Measurements from ENCODE around the gene MRPL50.

The MRPL50 gene

DNA sequence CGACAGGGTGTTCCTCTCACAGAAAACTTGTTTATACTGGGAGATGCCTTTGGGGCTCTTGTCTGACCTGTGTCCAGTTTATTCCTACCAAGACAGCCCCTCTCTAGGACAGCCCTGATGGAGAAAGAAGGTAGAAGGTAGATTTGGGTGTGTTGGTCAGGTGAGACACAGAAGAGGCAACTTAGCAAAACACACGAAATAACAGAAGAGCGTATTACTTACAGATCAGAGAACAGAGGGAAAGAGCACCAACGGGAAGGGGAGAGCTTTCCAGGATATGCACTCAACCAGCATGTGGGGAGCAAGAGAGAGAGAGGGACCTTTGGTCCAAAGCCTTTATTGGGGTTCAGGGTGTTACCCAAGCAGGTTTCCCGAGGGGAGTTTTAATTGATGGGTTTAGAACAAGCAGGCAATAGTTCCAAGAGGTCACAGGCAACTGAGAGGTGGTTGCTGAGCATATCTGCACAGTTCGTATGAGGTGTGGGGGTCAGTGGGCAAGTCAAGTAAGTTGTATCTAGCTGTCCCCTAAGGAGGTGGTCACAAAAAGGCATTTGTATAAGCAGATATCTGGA lies 45.4 kb downstream of the MRPL50 start:
- TF ChIP-seq, protein P1, sequence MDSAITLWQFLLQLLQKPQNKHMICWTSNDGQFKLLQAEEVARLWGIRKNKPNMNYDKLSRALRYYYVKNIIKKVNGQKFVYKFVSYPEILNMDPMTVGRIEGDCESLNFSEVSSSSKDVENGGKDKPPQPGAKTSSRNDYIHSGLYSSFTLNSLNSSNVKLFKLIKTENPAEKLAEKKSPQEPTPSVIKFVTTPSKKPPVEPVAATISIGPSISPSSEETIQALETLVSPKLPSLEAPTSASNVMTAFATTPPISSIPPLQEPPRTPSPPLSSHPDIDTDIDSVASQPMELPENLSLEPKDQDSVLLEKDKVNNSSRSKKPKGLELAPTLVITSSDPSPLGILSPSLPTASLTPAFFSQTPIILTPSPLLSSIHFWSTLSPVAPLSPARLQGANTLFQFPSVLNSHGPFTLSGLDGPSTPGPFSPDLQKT (IDR thresholded peaks at IDR 0.05; ENCODE audit: borderline replicate concordance, low read depth, low read length), result no peak
- TF ChIP-seq, protein P2, sequence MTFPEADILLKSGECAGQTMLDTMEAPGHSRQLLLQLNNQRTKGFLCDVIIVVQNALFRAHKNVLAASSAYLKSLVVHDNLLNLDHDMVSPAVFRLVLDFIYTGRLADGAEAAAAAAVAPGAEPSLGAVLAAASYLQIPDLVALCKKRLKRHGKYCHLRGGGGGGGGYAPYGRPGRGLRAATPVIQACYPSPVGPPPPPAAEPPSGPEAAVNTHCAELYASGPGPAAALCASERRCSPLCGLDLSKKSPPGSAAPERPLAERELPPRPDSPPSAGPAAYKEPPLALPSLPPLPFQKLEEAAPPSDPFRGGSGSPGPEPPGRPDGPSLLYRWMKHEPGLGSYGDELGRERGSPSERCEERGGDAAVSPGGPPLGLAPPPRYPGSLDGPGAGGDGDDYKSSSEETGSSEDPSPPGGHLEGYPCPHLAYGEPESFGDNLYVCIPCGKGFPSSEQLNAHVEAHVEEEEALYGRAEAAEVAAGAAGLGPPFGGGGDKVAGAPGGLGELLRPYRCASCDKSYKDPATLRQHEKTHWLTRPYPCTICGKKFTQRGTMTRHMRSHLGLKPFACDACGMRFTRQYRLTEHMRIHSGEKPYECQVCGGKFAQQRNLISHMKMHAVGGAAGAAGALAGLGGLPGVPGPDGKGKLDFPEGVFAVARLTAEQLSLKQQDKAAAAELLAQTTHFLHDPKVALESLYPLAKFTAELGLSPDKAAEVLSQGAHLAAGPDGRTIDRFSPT (tag by site-specific recombination; IDR thresholded peaks at IDR 0.05), result no peak
- TF ChIP-seq ZNF335 (tag by site-specific recombination; conservative IDR thresholded peaks at IDR 0.05) (no peak), SALL2 (tag by site-specific recombination; IDR thresholded peaks at IDR 0.05; ENCODE audit: borderline replicate concordance) (no peak), ZNF555 (tag by site-specific recombination; conservative IDR thresholded peaks at IDR 0.05) (no peak), GLIS1 (tag by site-specific recombination; IDR thresholded peaks at IDR 0.05) (no peak), ZNF785 (tag by site-specific recombination; IDR thresholded peaks at IDR 0.05) (no peak), KLF7 (tag by site-specific recombination; IDR thresholded peaks at IDR 0.05; ENCODE audit: borderline replicate concordance) (no peak), ZNF624 (tag by site-specific recombination; IDR thresholded peaks at IDR 0.05) (no peak), ZNF2 (tag by site-specific recombination; IDR thresholded peaks at IDR 0.05) (no peak), ZNF76 (tag by site-specific recombination; IDR thresholded peaks at IDR 0.05; ENCODE audit: borderline replicate concordance, low read depth) (no peak), TCF7L2 (IDR thresholded peaks at IDR 0.05; ENCODE audit: borderline replicate concordance, low read depth, low read length) (no peak), YY2 (tag by site-specific recombination; IDR thresholded peaks at IDR 0.05) (no peak)
- TF ChIP-seq, protein P3, sequence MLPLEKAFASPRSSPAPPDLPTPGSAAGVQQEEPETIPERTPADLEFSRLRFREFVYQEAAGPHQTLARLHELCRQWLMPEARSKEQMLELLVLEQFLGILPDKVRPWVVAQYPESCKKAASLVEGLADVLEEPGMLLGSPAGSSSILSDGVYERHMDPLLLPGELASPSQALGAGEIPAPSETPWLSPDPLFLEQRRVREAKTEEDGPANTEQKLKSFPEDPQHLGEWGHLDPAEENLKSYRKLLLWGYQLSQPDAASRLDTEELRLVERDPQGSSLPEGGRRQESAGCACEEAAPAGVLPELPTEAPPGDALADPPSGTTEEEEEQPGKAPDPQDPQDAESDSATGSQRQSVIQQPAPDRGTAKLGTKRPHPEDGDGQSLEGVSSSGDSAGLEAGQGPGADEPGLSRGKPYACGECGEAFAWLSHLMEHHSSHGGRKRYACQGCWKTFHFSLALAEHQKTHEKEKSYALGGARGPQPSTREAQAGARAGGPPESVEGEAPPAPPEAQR (tag by site-specific recombination; IDR thresholded peaks at IDR 0.05), result no peak
- TF ChIP-seq, protein P4, sequence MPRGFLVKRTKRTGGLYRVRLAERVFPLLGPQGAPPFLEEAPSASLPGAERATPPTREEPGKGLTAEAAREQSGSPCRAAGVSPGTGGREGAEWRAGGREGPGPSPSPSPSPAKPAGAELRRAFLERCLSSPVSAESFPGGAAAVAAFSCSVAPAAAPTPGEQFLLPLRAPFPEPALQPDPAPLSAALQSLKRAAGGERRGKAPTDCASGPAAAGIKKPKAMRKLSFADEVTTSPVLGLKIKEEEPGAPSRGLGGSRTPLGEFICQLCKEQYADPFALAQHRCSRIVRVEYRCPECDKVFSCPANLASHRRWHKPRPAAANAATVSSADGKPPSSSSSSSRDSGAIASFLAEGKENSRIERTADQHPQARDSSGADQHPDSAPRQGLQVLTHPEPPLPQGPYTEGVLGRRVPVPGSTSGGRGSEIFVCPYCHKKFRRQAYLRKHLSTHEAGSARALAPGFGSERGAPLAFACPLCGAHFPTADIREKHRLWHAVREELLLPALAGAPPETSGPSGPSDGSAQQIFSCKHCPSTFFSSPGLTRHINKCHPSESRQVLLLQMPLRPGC (tag by site-specific recombination; IDR thresholded peaks at IDR 0.05), result no peak
- ChIA-PET POLR2A (no interaction called here), CTCF (interaction anchor here (0.9 kb wide), 1 partner anchor 639 kb away, joined by 3 read pairs; no protein-coding TSS in a partner anchor)
- Histone ChIP-seq H3K4me1 (ENCODE audit: control insufficient read depth, insufficient read depth, low read length) (no peaks in the 10 kb centered on the region), H3K9me3 (ENCODE audit: control insufficient read depth, insufficient read depth, low read depth, low read length) (no peaks in the 10 kb centered on the region), H3K27ac (ENCODE audit: extremely low read depth, low read depth, low read length) (no peak overlapping the region), H3K4me3 (ENCODE audit: low read depth, low read length) (no peak overlapping the region), H3K36me3 (ENCODE audit: control insufficient read depth in 2 of 2, insufficient read depth in 1 of 2, low read length in 2 of 2) (no peaks in the 10 kb centered on the region)

DNA sequence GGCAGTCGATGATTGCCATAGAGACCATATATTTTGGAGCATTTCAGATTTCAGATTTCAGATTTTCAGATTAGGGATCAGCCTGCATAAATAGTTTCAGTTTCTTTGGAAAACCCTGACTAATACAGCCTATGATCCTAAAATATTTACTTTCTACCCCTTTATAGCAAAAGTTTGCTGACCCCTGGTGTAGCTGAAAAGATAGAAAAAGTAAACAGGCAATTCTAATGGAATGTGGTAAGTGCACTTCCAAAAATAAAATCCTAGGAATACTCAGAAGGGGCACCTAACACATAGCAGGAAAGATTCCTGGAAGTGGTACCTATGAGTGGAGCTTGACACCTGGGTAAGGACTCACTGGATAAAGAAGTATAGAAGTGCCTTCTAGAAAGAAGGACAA lies 48.1 kb downstream of the MRPL50 start:
- POLR2A ChIA-PET, result no interaction called here
- TF ChIP-seq, protein P5, sequence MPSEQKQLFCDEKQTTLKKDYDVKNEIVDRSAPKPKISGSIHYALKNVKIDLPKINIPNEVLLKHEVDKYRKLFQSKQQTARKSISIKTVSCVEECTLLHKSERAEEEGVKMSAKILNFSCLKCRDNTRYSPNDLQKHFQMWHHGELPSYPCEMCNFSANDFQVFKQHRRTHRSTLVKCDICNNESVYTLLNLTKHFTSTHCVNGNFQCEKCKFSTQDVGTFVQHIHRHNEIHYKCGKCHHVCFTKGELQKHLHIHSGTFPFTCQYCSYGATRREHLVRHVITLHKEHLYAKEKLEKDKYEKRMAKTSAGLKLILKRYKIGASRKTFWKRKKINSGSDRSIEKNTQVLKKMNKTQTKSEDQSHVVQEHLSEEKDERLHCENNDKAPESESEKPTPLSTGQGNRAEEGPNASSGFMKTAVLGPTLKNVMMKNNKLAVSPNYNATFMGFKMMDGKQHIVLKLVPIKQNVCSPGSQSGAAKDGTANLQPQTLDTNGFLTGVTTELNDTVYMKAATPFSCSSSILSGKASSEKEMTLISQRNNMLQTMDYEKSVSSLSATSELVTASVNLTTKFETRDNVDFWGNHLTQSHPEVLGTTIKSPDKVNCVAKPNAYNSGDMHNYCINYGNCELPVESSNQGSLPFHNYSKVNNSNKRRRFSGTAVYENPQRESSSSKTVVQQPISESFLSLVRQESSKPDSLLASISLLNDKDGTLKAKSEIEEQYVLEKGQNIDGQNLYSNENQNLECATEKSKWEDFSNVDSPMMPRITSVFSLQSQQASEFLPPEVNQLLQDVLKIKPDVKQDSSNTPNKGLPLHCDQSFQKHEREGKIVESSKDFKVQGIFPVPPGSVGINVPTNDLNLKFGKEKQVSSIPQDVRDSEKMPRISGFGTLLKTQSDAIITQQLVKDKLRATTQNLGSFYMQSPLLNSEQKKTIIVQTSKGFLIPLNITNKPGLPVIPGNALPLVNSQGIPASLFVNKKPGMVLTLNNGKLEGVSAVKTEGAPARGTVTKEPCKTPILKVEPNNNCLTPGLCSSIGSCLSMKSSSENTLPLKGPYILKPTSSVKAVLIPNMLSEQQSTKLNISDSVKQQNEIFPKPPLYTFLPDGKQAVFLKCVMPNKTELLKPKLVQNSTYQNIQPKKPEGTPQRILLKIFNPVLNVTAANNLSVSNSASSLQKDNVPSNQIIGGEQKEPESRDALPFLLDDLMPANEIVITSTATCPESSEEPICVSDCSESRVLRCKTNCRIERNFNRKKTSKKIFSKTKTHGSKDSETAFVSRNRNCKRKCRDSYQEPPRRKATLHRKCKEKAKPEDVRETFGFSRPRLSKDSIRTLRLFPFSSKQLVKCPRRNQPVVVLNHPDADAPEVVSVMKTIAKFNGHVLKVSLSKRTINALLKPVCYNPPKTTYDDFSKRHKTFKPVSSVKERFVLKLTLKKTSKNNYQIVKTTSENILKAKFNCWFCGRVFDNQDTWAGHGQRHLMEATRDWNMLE (tag by site-specific recombination; conservative IDR thresholded peaks at IDR 0.05; ENCODE audit: low read depth), result no peak
- TF ChIP-seq, protein P6, sequence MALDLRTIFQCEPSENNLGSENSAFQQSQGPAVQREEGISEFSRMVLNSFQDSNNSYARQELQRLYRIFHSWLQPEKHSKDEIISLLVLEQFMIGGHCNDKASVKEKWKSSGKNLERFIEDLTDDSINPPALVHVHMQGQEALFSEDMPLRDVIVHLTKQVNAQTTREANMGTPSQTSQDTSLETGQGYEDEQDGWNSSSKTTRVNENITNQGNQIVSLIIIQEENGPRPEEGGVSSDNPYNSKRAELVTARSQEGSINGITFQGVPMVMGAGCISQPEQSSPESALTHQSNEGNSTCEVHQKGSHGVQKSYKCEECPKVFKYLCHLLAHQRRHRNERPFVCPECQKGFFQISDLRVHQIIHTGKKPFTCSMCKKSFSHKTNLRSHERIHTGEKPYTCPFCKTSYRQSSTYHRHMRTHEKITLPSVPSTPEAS (tag by site-specific recombination; IDR thresholded peaks at IDR 0.05), result no peak
- TF ChIP-seq ZNF624 (tag by site-specific recombination; IDR thresholded peaks at IDR 0.05), result no peak
- TF ChIP-seq, protein P7, sequence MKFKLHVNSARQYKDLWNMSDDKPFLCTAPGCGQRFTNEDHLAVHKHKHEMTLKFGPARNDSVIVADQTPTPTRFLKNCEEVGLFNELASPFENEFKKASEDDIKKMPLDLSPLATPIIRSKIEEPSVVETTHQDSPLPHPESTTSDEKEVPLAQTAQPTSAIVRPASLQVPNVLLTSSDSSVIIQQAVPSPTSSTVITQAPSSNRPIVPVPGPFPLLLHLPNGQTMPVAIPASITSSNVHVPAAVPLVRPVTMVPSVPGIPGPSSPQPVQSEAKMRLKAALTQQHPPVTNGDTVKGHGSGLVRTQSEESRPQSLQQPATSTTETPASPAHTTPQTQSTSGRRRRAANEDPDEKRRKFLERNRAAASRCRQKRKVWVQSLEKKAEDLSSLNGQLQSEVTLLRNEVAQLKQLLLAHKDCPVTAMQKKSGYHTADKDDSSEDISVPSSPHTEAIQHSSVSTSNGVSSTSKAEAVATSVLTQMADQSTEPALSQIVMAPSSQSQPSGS (tag by site-specific recombination; IDR thresholded peaks at IDR 0.05; ENCODE audit: low read depth), result no peak
- no peak for TF ChIP-seq ZNF530 (tag by site-specific recombination; IDR thresholded peaks at IDR 0.05; ENCODE audit: low read depth)
- TF ChIP-seq ZNF433 (tag by site-specific recombination; IDR thresholded peaks at IDR 0.05; ENCODE audit: low read depth), result no peak
- TF ChIP-seq YY2 (tag by site-specific recombination; IDR thresholded peaks at IDR 0.05), result no peak

More for the DNA sequence above, 48.1 kb downstream of the MRPL50 start:
- CTCF ChIA-PET, result no interaction called here
- no peaks in the 10 kb centered on the region for H3K4me1 ChIP-seq (ENCODE audit: control insufficient read depth, insufficient read depth, low read length)
- H3K9me3 ChIP-seq (ENCODE audit: control insufficient read depth, insufficient read depth, low read depth, low read length), result no peaks in the 10 kb centered on the region
- H3K4me3 ChIP-seq (ENCODE audit: low read depth, low read length), result no peak overlapping the region
- H3K36me3 ChIP-seq (ENCODE audit: control insufficient read depth in 2 of 2, insufficient read depth in 1 of 2, low read length in 2 of 2), result no peaks in the 10 kb centered on the region
- H3K27ac ChIP-seq (ENCODE audit: extremely low read depth, low read depth, low read length), result no peak overlapping the region

Data from HEK293 (cell line).